DND-41 (cell line): Measurements from ENCODE around the gene SLC25A21.

ENCODE experiments used
- EZH2 ChIP-seq: IDR thresholded peaks from 3 replicates; pipeline ENCODE4 v1.6.1; 2012; ENCODE audit warnings: borderline replicate concordance, low read depth, mild to moderate bottlenecking, moderate library complexity, low read length, inconsistent platforms; ENCODE audit not compliant: severe bottlenecking
- TF ChIP-seq, protein P1 (sequence below): IDR thresholded peaks from 2 replicates; pipeline ENCODE4 v1.5.1; 2012; ENCODE audit warnings: borderline replicate concordance, low read length, moderate library complexity, mild to moderate bottlenecking; ENCODE audit not compliant: poor library complexity, severe bottlenecking; ENCODE audit errors: extremely low read depth

DNA sequence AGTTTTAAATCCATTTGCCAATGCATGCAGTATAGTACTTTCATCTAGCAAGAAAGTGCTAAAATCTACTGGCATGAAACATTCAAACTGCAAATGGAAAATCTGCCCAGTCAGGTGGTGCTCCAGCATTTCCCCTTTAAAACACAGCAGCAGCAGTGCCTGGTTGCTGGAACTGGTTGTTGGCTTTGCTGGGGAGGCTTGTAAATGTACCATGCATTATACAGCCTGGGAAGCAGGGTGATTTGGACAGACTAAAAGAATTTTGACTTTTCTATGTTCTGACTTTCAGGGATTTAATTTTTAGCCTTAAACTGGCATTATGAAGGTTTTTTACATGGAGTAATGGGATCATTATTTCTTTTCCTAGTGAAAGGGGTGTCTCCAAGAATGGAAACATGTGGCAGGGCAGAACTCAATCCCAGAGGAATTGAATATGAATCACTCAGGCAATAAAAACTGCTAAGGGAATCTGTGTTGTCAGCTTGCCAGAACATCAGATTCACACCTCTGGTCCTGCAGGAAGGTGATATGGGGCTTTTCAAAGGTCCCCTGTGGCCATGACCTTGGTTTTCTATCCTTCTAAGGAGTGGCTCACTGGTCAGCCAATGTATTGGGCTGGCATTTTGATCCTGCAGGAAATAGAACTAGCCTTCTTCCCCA is 519.7 kb downstream of the SLC25A21 start:
- TF ChIP-seq, protein P1, sequence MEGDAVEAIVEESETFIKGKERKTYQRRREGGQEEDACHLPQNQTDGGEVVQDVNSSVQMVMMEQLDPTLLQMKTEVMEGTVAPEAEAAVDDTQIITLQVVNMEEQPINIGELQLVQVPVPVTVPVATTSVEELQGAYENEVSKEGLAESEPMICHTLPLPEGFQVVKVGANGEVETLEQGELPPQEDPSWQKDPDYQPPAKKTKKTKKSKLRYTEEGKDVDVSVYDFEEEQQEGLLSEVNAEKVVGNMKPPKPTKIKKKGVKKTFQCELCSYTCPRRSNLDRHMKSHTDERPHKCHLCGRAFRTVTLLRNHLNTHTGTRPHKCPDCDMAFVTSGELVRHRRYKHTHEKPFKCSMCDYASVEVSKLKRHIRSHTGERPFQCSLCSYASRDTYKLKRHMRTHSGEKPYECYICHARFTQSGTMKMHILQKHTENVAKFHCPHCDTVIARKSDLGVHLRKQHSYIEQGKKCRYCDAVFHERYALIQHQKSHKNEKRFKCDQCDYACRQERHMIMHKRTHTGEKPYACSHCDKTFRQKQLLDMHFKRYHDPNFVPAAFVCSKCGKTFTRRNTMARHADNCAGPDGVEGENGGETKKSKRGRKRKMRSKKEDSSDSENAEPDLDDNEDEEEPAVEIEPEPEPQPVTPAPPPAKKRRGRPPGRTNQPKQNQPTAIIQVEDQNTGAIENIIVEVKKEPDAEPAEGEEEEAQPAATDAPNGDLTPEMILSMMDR = no peak
- TF ChIP-seq EZH2 = no peak
